ENCODE results near the gene ERBB4.

ERBB4 gene

DNA sequence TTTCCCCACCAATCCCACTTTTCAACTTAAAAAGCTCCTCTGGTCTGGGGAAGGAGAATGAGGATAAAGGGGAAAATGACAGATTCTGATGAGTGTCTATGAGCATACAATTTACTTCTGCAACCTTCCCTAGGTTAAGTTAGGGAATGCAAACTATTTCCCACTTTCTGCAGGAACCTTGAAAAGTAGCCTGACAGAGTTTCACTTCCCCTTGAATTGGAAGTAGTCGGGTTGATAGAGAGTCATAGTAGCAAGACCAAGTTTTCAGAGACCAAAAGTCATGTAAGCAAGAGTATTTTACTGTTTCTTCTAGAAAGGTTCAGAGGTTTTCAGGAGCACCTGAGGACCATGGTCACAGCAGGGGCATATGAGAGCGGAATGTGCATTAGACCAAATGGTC is 1167.1 kb downstream of the ERBB4 start:
- no peak for FAIRE-seq

GRCh38 chr2:211368467-211368866 is 1170.1 kb downstream of the ERBB4 start:
- FAIRE-seq = no peak

GRCh38 chr2:211367711-211368110 is 1170.9 kb downstream of the ERBB4 start:
- FAIRE-seq = no peak

DNA sequence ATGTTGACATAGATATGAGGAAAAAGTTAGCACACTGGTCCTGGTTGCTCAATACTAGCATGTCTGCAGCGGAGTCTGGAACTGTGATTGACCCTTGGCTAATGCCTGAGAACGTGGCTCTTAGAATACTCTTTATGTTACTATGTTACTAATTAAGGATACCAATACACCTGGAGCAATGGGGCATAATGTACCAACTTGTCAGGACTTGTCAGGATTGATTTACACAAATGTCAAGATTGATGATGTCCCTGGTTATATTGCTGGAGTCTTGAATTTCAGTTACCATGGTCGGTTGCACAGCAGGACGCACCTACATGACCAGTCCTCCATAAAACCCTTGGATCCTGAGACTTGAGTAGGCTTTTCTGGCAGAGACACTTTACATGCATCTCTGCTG is 1171.3 kb downstream of the ERBB4 start:
- no peak for FAIRE-seq

DNA sequence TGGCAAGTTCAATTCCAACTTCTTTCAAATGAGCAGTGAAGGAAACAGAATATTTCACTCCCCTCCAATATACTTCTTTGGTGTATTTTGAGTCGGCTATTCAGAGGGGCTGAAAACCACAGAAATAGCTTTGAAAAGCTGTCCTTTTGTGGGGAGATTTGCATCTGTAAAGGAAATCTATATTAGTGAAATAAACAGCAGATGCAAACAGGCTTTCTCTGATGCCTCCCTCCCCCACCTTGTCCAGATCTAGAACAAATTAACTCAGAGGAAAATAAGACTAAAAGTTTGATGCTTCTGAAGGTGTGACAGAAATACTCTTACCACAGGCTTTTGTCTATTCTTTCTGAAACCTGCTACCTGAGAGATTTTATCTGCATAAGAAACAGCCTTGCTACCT is 1173.7 kb downstream of the ERBB4 start:
- no peak for FAIRE-seq

DNA sequence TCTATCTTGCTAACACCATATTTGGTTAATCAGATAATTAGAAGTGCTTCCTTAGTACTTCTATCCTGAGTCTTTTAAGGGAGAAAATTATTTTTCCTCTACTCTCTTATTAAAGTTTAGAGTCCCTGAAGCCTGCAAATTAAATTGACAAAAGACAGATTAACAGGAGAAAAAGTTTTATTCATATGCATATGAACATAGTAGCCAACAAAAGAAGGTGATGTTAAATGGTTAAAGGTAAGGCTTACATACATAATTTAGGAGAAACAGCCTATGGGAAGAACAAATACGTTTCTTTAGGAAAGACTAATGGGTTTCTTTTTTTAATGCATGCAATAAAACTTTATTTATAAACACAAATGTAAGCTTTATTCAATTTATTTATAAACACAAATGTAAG is 1177.2 kb downstream of the ERBB4 start:
- no peak for FAIRE-seq

DNA sequence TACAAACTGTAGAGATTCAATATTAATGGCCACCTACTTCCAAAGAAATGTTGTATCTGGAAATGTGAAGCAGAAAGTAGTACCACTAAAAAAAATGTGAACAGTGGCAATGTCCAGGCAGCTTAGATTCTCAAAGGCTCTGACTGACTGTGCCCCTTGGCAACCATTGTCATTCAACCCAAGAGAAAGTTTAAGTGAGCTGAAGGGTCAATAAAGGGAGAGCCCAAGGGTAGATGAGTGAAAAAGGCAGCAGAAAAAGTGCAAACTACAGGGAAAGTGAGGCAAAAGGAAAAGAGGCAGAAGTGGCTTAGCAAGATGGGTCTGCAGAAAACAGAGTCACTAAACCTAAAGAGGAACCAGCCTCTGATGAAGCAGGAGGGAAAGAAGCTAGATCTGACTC is 1179.3 kb downstream of the ERBB4 start:
- no peak for FAIRE-seq

DNA sequence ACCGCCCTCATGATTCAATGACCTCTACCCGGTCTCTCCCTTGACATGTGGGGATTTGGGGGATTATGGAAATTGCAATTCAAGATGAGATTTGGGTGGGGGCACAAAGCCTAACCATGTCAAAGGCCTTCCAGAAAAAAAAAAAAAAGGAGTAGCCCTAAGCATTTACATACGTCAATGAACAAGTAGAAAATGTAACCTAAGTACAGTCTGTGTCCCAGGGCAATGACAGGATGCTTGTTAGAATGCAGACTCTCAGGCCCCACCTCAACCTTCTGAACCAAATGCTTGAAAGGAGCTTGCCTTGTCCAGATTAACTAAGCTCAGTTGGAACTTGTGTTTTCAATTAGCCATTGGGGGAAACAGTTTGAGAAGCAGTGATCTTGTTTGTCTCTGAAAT is 1180.1 kb downstream of the ERBB4 start:
- no peak for FAIRE-seq

GRCh38 chr2:211354481-211354880 is 1184.1 kb downstream of the ERBB4 start:
- no peak for FAIRE-seq

- no peak for FAIRE-seq
Observed at GRCh38 chr2:211351987-211352386, 1186.6 kb downstream of the ERBB4 start.

GRCh38 chr2:211349031-211349430 is 1189.6 kb downstream of the ERBB4 start:
- no peak for FAIRE-seq

GRCh38 chr2:211347328-211347727 is 1191.3 kb downstream of the ERBB4 start:
- FAIRE-seq = no peak

GRCh38 chr2:211344289-211344688 is 1194.3 kb downstream of the ERBB4 start:
- FAIRE-seq = no peak

DNA sequence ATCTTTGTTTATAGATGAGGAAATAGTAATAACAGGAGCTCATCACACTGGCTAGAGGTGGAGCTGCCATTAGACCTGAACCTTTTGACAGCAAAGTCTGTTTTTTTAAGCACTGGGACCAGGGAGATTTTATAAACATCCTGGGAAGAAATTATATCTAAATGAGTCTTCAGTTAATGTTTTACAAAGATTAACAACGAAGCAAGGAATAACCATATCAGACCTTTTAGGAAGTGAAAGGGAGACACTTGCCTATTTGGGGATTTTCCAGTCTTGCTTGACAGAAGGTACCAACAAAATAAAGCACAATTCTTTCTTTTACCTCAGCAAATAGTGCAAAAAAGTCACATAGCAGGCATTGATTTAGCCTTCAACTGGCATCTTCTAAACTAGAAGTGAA is 1205.2 kb downstream of the ERBB4 start:
- FAIRE-seq = no peak

- no peak for FAIRE-seq
Observed at GRCh38 chr2:211331736-211332135, 1206.9 kb downstream of the ERBB4 start.

DNA sequence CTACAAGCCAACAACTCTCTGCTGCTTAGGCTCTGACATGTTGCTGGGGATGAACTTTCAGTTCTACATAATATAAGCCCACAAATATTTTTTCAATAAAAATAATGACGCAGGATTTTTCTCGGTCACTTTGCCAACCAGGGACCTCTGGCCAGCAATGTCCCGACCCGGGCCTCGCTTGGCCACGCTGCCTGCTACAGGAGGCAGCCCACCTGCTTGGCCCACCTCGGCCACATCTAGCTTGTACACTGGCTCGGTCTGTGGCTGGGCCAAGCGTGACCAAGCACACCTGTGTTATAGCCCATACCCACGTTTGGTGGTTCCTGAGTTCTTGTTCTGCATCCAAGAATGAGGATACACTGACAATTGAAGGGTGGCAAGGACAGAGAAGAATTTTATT is 1208.7 kb downstream of the ERBB4 start:
- no peak for FAIRE-seq

GRCh38 chr2:211329421-211329820 is 1209.2 kb downstream of the ERBB4 start:
- no peak for FAIRE-seq

DNA sequence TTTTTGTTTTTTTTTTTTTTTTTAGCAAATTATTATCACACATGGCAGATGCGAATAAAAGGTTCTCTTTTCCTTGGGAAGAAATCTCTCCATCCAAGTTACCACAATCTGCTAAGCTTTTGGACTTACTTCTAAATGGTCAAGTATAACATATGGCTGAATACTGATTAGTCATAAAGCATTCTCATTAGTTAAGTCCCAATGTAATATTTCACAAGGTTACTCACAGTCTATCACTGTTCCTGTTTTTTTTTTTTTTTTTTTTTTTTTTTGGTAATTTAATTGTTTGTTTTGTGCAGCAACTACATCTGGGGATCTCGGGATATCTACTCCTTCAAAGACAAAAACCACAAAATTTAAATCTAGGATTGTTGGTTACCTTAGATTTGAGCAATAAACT is 1210.5 kb downstream of the ERBB4 start:
- no peak for FAIRE-seq

All from endometrium (tissue), 2 donors.